GM21447 (cell line): ENCODE data around the gene TIGD1.
"Not testable (repeated sequence)": the region's sequence is repeated elsewhere in the genome, so short reads cannot be mapped to it uniquely, and the experiment has no call there.

ENCODE experiments used
- ATAC-seq: cut with Tn5 transposase; IDR thresholded peaks from one replicate; pipeline ENCODE4 v1.9.1; 2021; ENCODE audit not compliant: unreplicated experiment

TIGD1 gene

GRCh38 chr2:232571026-232571474 lies 20.7 kb upstream of the TIGD1 start:
- no peak for ATAC-seq

DNA sequence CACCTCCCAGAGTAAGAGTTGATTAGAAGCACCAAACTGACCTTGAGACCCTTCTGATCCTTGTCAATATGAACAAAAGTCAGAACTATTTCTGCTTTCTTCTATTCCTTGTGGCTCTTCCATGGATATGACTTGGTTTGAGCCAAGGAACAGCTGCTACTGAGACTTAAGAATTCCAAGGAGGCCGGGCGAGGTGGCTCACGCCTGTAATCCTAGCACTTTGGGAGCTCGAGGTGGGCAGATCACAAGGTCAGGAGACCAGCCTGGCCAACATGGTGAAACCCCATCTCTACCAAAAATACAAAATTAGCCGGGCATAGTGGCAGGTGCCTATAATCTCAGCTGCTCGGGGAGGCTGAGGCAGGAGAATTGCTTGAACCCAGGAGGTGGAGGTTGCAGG lies 20.1 kb upstream of the TIGD1 start:
- not testable (repeated sequence) for ATAC-seq

GRCh38 chr2:232569541-232569940 lies 19.2 kb upstream of the TIGD1 start:
- ATAC-seq: no peak

- ATAC-seq: no peak
Observed at GRCh38 chr2:232568161-232568560, 17.8 kb upstream of the TIGD1 start.

- no peak for ATAC-seq
Observed at GRCh38 chr2:232567721-232568120, 17.4 kb upstream of the TIGD1 start.

DNA sequence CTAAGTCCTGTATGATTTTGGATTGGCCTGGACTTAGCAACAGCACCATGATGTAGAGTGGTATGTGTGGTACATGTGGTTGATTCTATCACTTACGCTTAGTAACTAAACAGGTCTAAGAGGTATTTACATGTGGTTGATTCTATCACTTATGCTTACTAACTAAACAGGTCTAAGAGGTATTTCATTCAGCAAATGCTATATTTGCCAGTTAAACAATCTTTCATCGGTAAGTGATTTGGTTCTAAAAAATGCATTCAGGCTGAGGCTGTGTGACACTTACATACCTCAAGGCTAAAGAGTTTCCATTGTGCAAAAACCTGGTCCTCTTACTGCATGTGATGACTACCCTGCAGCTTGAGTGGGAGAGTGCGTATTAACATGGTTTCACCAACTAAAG lies 13.2 kb upstream of the TIGD1 start:
- no peak for ATAC-seq

GRCh38 chr2:232562515-232563151 lies 12.3 kb upstream of the TIGD1 start:
- no peak for ATAC-seq

DNA sequence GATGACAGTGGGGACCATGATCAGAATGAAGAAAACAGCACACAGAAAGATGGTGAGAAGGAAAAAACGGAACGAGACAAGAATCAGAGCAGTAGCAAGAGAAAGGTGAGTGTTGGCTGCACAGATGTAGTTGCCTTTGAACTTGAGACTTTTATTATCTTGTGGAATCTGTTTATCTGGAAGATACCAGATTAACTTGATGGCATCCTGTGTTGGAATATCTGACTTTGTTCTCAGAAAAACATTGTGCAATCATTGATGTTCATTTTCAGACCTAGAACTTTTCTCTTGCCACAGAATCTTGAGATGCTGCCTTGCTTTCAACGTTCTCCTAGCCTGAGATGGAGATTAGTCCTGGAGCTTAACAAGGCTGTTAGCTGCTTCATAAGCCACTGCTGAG lies 6.1 kb upstream of the TIGD1 start:
- no peak for ATAC-seq

DNA sequence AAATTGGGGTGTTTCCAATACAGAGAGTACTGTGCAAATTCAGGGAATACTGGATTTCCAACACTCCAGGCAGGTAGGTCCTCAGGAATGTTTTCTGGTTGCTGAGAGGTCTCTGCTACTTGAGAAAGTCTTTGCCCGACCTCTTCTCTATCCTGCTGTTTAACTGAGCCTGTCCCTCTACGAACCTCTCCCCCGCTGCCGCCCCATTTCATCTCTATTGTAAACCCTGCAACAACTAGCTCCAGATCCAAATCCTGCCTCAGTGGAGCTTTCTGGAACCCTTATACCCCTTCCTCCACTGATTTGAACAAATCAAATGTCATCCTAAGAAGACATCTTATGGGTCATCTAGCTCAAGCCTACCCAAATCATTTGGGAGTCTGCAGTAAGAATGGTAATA lies 1.4 kb upstream of the TIGD1 start:
- no peak for ATAC-seq

DNA sequence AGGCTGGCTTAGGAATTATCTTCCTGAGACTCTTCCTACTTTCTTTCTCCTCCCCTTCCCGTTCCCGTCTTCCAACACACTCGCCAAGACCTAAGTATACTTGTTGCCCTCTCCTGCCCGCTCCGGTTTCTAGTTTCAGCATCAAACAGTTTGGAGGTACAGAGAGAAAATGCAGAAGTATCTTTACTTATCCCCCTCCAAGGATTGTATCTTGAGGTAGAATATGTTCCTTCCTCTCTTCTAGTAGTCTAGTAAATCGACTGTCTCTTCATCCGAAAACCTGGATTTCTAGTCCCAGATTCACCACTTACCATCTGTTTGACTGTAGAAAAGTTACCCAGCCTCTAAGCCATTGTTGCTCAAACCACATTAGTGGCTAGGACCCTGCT lies 887 bp upstream of the TIGD1 start:
- no peak for ATAC-seq

DNA sequence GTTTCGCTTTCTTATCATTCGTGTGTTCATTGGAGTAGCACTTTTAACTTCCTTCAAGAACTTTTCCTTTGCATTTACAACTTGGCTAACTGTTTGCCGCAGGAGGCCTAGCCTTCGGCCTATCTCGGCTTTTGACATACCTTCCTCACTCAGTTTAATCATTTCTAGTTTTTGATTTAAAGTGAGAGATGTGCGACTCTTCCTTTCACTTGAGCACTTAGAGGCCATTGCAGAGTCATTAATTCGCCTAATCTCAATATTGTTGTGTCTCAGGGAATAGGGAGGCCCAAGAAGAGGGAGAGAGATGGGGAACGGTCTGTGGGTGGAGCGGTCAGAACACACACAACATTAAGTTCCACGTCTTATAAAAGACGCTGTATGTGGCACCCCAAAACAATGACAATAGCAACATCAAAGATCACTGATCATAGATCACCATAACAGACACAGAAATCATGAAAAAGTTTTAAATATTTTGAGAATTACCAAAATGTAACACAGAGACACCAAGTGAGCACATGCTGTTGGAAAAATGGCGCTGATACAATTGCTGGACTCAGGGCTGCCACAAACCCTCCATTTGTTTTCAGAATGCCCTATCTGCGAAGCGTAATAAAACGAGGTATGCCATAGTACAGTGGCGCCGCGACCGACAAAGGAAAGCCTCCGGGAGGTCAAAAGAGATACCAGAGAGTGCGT lies 553 bp downstream of the TIGD1 start:
- no peak for ATAC-seq

DNA sequence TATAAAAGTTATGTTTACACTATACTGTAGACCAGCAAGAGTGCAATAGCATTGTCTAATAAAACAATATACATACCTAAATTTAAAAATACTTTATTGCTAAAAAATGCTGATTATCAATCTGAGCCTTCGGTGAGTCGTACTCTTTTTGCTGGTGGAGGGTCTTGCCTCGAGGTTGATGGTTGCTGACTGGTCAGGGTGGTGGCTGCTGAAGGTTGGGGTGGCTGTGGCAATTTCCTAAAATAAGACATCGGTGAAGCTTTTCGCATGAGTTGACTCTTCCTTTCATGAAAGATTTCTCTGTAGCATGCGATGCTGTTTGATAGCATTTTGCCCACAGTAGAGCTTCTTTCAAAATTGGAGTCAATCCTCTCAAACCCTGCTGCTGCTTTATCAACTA lies 2.4 kb downstream of the TIGD1 start:
- no peak for ATAC-seq

- ATAC-seq: no peak
Observed at GRCh38 chr2:232545511-232546375, 4.6 kb downstream of the TIGD1 start.

DNA sequence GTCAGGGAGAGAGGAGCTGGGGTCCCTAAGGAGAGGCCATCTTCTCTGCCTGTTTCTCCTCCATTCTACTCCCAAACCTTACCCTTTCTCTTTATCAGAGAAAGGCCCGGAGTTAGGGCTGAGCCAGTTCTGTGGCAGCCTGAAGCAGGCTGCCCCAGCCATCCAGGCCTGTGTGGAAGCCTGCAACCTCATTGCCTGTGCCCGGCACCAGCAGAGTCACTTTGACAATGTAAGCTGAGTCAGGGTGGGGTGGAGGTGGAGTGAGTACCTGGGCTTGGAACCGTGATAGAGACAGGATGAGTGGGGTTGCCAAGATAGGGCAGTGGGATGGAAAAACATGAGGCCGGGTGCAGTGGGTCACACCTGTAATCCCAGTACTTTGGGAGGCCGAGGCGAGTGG lies 5.7 kb downstream of the TIGD1 start:
- ATAC-seq: no peak

DNA sequence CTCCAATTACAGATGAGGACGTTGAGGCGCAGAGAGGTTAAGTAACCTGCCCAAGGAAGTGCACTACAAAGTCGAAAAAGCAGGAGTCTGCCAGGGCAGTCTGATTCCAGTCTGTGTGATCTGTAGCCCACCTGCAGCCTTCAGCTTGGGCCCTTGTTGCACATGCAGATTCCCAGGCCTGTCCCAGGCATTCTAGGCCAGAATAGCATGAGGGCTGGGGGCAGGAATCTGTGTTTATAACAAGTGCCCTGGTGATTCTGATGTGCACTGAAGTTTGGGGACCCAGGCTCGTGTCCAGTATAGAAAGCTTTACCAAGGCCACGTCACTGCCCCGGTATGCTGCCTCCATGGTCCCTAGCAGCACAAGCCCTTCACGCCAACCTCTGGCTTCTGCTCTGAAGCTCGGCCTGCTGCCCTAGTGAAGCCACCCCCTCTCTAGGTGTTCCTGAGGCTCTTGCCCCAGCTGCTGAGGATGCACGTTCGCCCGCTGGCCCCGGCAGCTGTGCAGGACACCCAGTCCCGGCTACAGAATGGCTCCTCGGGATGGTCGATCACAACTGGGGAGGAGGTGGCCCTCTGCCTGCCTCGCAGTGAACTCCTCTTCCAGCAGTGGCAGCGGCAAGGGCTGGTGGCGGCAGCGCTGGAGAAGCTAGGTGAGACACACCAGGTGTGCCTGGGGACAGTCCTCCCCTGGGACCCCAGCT lies 6.3 kb downstream of the TIGD1 start:
- ATAC-seq: no peak

- ATAC-seq: no peak
Observed at GRCh38 chr2:232543491-232543890, 6.9 kb downstream of the TIGD1 start.

- no peak for ATAC-seq
Observed at GRCh38 chr2:232542715-232543467, 7.5 kb downstream of the TIGD1 start.

- no peak for ATAC-seq
Observed at GRCh38 chr2:232541961-232542714, 8.2 kb downstream of the TIGD1 start.

DNA sequence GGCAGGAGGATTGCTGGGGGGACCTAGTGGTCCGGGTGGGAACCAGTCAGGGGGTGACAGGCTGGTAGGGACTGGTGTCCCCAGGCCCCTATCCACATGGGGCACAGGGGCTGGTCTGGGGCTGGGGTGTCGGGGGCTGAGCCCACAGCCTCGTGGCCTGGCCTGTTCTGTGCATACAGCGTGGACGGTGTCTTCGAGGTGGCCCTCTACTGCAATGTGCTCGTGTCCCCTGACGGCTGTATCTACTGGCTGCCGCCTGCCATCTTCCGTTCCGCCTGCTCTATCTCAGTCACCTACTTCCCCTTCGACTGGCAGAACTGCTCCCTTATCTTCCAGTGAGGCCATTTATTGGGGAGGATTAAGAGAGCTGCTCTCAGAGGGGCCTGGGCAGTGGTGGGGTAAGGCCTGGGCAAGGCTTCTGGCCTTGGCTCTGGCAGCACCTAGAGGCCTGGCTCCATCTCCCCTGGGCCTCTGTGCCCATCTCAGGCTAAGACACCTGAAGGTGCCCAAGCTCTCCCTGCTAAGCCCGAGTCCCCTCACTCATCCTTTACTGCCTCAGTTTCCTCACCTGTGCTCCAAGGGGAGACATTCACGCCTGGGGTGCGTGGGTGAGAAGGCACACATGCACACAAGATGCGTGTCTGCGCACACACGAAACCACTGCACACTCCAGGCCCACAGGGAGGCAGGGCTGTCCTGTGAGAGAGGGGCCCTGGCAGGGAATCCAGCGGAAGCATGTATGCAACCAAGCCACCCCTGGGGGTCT lies 9.0 kb downstream of the TIGD1 start:
- no peak for ATAC-seq
